Measurements from ENCODE around the gene KLHL29.

Gene KLHL29

DNA sequence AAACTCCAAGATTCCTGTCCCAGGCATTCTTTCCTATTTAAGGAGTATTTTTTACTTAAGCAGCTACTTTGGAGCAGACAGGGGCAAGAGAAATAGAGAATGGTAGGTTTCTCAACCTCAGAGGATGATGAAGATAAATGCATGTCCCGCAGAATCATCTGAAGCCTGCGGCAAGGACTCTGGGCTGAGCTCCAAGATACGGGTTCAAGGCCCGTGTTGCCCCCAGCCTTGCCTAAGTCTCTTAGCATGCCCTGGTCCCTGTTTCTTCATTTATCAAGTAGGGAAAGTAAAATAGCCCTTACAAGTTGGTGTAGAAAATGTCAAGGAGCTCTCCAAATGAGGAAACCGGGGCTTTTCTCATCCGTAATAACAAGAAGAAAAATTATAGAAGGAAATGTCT lies 214.0 kb downstream of the KLHL29 start:
- no peak for DNase-seq

DNA sequence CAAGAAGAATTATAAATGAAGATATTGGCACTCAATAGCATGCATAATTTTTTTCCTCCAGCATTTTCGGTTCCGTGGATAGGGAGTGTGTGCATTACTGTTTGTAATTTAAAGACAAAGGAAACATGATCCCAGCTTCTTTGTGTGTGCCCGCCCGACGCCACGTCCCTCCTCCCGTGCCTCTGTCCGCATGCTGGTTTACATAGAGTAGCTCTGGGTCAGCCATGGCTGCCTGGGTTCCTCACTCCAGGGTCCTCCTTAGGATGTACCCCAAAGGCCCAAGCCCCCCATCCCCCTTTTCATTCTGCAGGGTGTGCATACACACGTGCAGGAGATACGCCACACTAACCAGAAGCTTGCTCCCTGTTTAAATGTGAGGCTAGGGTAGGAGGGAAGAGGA lies 214.7 kb downstream of the KLHL29 start:
- no peak for DNase-seq

DNA sequence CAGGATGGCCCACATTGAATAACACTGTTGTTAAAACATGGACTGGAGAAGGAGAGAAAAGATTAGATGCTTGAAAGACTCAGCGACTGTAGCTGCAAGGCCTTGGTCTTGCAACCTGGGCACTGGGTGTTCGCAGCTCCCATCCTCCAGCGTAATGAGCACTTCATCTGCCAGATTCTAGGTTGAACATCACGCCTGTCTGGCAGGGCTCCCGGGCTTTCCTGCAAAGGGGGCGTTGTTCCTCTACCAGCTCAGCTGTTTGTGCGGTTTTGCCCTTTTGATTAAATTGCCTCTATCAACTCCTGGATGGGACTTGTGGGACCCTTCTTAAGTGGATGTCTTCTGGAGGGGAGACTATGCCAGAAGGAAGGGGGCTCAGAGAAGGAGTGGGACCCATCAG lies 215.4 kb downstream of the KLHL29 start:
- no peak for DNase-seq

DNA sequence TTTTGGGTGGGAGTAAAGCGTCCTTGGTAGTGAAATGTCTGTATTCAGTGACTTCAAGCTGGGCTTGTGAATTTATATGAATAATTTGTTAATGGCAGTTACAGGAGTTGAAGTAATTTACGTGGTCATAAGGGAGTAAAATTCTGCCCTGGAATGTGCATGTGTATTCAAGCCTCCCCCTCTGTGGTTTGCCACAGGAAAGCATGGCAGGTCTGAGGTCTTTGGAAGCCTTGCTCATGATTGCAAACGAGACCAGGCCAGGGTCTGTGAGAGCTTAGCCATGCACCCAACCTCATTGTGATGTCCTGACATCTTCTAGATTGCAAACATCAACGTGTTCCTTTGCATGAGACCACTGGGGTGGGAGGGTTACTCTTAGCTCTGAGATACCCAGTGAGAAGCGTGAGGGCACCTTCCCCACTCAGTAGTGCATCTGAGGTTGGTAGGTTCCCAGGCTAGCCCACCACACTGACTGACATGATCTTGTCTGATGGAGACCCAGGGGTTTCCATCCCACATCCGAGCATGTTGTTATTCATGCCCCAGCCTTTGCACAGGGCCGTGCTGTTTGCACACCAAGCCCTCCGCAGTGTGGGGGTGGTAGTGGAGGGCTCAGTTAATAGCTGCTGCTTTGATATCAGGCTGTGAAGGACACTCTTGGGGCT lies 216.5 kb downstream of the KLHL29 start:
- no peak for DNase-seq

DNA sequence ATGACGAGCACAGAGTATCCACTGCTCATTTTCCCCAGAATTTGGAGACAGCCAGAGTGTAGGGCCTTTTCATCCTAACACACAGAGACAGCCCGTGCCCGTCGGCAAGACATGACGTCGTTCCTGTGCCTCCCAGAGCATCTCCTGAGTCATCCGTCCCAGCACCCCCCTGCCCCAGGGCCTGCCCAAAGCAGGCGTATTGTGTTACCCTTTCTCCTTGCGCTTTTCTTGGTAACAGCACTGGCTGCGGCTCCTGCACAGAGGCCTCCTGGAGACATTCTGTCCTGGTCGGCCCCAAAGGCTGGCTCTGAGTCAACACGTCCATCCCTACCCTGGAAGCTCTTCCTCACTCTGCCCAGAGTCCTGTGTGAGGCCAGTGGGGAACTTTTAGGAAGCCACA lies 217.1 kb downstream of the KLHL29 start:
- DNase-seq, result no peak

DNA sequence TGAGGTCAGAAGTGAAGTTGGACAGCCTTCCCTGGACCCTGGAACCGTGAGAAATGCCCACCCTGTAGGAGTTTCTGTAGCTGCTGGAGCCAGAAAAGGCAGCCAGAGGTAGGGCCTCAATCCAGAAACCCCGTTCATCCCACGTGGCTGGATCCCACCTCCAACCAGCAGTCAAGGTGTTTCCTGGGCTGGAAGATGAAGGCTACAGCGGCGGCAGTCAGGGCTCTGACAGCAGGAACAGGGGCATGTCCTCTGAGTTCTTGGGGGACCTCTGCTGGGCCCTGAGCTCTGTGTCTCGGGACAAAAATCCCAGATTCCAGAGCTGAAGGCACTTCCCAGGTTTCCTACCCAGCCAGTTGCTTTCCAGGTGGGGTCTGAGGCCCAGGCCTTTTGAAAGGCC lies 218.2 kb downstream of the KLHL29 start:
- no peak for DNase-seq

DNA sequence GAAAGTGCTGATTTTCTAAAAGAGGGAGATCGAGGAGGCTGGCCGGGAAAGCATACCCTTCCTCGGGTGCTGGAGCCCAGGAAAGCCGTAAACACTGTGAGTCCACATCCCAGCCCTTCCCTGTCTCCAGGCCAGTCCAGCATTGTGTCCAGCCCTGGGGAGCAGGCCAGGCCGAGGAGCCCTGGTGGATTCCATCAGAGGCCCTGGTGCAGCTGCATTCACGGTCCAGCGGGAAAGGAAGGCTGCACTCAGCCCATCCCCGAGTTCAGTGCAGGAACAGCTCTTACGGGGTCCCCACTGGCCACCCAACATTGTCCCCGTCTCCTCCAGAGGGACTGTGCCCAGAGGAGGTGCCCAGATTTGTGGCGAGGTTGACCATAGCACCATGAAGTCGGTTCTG lies 218.6 kb downstream of the KLHL29 start:
- DNase-seq, result no peak

DNA sequence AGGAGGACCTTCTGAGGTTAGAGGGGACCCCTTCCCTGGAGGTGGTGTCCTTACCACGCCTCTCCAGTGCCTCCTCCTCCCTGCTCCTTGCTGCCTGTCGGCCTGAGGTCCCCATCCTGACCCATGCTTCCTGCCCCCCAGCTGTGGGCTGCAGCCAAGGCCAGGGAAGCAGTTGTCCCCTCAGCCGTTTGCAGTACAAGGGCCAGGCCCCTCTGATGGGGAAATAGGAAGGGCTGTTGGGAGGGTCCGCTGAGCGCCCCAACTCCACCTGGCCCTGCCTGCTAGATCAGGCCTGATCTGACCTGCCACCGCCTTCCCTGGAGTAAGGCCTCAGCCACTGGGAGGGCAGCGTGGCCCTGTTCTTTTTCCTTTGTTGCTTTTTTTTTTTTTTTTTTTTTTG lies 219.8 kb downstream of the KLHL29 start:
- no peak for DNase-seq

DNA sequence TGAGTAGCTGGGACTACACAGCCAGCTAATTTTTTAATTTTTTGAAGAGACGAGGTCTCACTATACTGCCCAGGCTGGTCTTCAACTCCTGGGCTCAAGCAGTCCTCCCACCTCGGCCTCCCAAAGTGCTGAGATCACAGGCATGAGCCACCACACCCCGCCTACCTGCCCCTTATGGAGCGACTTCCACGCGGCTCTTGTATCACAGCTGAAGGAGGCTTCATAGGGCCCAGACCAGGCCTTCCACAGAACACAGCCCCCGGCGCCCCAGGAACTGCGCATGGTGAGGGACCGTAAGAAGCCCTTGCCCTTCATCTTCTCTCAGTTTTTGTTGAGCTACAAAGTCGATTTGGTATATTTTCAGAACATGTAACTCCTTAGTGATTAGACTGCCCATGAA lies 220.3 kb downstream of the KLHL29 start:
- DNase-seq, result no peak

DNA sequence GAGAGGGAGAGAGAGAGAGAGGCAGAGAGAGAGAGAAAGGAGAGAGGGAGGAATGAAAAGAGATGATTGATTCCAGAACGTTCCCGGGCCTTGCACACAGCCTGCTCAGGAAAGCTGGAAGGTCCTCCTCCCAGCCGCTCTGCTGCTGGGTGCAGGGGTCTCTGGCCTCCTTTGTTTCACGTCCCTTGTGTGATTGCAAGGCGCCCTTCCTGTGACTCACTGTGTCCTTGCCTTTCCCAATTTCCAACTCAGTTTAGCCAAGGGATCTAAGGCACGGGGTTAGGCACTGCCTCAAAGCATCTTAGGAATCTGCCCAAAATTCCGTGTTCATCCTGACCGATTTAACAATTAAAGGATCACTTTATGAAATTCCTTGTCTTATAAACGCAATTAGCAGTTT lies 221.2 kb downstream of the KLHL29 start:
- no peak for DNase-seq

DNA sequence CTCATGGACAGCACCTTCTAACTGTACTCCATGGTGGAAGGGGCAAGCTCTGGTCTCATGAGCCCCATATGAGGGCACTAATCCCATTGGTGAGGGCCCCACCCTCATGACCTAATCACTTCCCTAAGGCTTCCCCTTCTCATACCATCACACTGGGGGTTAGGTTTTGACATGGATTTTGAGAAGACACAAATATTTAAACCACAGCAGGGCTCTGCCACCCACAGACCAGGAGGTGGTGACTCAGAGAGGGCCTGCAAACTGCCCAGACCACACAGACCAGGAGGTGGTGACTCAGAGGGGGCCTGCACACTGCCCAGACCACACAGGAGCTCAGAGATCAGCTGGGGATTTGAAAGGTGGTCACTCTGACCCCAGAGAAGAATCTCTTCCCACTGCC lies 222.0 kb downstream of the KLHL29 start:
- DNase-seq, result no peak

DNA sequence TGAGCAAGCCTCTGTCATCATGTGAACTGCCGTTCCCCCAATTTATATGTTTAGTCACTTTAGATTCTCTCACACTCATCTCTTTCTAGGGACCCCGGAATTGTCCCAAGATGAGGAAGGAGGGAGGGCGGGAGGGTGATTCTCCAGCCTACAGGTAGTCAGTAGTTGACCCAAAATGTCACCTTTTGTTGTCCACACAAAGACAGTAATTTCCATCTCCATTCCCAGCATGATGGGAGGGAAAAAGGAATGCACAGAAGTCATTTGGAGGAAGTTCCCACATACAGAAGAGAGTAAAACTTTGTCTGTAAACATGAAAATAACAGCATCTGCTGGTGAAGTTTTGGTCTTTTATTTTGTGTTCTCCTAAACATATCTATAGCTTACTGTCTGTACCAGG lies 222.9 kb downstream of the KLHL29 start:
- no peak for DNase-seq

DNA sequence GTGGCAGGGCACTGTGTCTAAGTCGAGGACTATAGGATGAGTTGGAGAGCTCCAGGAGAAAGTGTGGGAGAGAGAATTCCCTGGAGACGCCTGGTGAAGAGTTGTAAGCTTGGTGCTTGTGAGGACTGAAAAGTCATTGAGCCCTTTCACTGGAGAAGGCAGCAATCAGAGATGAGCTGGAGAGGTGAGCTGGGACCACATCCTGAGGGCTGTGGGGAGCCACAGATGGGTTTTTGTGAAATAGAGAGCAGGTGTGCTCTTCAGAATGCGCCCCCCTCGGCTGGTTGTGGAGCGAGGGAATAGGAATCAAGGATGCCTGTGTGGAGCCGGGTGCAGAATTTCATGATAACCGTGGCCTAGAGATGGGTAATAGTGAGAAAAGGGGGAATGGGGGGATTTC lies 224.3 kb downstream of the KLHL29 start:
- no peak for DNase-seq

DNA sequence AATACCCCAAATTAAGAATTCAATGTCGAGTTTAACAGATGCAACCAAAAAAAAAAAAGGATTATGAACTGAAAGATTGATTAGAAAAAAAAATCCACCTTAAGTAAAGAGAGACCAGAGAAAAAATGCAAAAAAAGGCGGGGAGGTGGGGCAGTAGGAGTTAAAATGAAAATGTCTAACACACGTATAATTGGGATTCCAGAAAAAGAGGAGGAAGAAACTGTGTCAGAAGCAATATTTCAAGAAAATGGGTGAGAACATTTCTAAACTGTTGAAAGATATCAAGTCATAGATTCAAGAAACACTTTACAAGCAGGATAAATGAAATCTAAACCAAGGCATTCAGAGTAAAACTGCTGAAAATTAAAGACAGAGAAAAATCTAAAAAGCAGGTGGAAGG lies 226.9 kb downstream of the KLHL29 start:
- no peak for DNase-seq

DNA sequence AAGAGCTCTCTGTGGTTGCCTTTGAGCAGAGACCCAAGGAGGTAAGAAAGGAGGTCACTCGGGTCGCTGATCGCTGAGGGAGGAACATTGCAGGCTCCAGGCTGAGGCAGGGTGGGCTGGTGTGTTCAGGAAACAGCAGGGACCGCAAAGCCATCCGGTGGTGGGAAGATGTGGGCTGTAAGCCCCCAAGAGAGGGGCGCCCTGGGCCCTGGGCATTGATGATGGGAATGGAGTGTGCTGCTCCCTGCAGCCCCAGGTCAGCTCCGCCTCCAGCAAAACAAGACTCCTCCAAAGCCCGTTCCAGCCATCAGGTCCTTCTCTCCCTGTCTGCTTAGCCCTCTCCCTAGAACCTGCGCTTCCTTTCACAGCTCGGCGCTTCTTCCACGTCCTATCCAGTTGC lies 229.7 kb downstream of the KLHL29 start:
- DNase-seq, result no peak

DNA sequence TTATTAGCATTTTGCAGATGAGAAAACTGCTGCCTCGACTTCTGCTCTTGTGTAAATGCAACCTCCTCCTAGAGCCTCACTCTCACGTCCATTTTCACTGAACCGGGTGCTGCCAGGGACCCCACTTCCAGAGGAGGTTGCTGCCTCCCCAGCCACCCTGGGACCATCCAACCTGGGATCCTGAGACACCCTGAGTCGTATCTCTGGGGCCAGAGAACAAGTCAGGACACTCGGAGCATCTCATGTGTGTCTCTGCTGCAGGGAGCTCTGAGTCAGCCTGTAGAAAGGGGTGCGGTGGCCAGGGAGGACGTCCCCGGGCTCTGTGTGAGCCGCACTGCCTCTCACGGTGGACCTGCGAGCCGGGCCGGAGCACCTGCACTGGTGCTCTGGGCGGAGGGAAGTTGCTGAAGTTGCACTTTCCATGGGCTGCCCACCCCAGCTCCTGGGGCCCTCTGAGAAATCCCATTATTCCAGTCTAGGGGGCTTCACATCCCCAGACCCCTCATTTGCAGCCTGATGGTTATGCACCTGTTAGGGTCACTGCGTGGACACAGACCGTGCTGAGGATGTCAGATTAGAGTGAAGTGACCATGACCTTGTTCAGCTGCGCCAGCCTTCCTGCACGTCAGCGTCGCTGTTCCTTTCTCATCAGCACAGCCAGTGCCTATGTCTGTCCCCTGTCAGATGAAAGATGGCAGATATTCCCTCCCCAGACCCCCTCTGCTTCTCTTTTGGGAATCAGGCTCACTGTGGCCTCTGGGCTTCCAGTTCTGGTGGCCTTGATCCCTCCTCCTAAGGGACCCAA lies 230.4 kb downstream of the KLHL29 start:
- no peak for DNase-seq

DNA sequence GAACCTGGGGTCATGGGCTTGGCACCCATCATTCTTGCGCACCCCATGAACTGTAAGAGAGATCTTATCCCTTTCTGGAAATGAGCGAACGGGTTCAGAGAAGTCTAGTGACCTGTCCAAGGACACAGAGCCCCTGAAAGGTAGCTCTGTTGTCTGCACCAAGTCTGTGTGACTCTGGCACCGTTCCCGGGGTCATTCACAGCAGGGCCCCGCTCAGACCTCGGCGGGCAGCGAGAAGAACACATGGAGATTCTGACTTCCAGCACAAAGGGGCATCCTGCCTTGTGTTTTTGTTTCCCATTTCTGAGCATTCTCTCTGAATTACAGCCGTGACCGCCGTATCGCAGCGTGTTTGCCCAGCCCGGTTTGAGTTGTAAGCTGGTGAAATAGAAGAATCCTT lies 231.7 kb downstream of the KLHL29 start:
- DNase-seq, result no peak

DNA sequence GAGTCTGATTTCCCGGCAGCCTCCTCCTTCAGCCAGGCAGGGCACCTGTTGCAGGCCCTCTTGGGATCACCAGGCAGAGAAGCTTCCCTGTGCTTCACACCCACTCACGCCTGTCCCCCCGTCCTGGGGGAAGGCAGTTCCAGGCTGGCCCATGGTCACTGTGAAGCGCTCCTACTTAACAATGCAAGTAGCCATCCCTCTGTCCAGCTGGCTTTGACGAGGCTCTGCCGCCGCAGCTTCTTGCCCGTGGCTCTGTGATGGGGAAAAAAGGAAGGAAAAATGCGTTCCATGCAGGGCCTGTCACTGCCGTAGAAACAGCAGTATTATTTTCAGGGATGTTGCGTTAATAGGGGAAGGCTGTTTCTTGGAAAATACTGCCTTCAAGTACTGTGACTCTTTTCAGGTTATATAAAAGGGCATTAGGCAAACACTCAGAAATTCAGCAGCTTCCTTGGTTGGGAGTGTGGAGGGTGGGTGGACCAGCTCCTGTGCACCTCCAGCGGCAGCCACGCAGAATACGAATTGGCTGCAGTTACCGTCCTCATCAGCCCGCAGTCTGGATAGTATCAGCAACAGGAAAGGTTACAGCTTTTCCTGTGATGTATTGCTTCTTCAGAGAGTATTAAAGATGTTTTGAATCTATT lies 232.3 kb downstream of the KLHL29 start:
- no peak for DNase-seq

DNA sequence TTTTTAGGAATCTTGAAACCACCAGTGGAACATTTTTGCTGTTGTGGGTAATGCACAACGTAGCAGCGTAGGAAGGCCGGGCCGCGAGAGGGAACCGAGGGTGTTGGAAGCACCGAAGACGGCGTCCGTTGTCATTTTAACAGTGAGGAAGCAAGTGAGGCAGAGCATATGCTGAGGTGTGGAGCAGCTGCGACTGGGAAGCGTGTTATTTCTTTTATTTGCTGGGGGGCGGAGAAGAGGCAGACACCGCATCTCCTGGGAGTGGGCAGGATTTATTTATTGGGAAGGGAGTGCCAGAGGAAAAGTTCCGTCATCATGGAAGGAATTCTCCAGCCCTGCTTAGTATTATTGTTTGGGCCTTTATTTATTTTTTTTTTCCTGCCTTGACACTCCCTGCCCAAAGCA lies 232.8 kb downstream of the KLHL29 start:
- no peak for DNase-seq

DNA sequence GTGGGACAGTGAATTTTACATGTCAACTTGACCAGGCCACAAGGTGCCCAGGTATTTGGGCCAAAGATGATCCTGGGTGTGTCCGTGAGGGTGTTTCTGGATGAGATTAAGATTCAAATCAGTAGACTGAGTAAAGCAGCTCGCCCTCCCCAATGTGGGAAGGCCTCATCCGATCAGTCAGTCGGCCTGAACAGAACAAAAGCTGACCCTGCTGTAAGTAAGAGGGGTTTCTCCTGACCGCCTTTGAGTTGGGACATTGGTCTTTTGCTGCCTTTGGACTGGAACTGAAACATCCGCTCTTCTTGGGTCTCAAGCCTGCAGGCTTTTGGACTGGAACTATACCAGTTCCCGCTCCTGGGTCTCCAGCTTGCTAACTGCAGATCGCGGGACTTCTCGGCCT lies 233.3 kb downstream of the KLHL29 start:
- DNase-seq, result no peak

DNA sequence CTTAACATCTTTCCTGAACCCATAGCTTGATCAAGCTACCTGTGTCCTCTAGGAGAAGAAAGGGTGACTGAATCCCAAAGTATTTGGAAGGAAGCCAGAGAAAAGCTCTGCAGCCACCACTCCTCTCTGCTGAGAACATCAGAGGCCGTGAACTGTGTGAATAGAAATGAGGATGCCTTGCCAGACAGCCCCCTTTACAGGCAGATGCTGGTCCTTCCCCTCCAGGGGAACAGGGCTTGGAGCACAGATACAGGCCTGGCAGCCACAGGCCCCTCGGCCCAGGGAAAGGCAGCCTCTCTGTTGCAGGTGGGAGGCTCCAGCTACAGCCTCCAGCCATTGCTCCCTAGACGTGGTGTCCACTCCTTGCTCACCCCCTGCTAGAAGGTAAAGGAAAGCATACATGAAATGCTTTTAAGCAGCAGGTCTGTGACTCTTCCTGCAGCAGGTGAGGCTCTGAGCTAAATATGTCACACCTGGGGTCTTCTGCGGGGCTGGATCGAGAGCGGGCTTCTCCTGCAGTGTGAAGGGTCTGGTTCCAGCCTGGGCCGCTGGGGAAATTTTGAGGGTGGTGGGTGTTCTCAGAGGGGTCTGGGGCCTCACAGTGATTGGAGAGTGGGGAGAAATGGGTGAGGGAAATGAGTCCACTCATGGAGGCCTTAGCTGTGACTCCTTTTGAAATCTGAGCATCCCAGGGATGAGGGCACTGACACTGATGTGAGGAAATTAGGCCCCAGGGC lies 234.0 kb downstream of the KLHL29 start:
- DNase-seq, result no peak

DNA sequence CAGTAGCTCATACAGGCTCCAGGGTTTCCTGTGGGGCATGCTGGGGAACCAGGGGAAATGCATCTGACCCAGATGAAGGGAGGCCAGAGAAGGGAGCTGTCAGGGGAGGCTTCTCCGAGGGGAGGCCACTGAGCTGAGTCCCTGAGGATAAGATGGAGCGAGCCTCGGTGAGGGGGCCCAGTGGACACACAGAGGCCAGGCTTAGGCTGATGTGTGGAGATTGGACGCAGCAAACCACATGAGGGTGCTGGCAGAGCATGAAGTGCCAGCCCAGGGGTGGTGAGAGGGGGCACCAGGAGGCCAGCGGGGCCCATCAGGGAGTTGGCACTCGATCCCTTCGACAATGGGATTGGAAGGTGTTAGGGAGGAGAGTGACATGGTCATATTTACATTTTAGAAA lies 235.0 kb downstream of the KLHL29 start:
- DNase-seq, result no peak

DNA sequence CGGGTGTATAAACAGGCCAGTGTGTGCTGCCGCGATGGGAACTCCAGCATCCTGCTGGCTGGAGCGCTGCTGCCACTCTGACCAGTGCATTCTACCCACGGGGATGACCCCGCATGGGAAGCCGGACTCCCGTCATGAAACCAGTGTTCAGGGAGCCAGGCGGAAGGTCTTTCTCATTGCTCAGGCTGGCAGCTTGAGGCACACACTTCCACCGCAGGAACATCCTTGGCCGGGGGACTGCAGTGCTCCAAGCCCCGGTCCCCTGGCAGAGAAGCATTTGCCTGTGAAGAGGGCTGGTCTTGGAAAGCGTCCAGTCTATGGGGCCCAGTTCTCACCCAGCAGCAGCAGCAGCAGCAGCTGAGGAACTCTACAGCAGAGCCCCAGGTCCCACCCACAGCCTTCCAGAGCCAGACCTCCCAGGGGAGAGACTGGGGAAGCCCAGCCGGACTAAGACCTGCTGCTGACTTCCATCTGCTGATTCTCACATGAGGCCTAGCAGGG lies 235.9 kb downstream of the KLHL29 start:
- no peak for DNase-seq
